GM10266 (cell line): Measurements from ENCODE around the gene INS.

Experiments used
- DNase-seq: peaks from one replicate; pipeline ENCODE4 v3.0.0; 2012; ENCODE audit errors: extremely low spot score
- TF ChIP-seq, protein P1 (sequence below): IDR thresholded peaks from 2 replicates; pipeline ENCODE4 v1.5.1; 2012; ENCODE audit warnings: mild to moderate bottlenecking, low read depth; ENCODE audit not compliant: control insufficient read depth, insufficient read depth; ENCODE audit errors: missing control alignments

The INS gene

DNA sequence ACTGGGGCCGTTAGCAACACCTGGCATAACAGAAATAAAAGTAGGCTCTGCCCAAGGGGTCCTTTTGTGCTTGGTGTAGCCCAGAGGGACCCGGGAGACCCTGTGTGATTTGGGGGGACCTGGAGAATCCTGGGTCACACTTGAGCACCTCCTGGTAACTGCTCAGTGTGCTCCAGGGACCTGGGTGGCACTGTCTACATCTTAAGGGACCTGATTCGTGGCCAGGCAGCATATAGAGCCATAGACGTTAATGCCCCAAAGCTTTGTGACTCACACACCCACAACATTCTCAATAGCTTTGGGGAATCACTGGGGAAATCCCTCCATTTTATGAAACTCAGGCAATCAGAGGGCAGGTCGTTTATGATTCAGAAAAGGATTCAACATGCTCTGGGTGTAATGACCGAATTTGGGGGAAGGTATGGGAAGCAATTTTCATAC is 18.2 kb downstream of the INS start:
- TF ChIP-seq, protein P1, sequence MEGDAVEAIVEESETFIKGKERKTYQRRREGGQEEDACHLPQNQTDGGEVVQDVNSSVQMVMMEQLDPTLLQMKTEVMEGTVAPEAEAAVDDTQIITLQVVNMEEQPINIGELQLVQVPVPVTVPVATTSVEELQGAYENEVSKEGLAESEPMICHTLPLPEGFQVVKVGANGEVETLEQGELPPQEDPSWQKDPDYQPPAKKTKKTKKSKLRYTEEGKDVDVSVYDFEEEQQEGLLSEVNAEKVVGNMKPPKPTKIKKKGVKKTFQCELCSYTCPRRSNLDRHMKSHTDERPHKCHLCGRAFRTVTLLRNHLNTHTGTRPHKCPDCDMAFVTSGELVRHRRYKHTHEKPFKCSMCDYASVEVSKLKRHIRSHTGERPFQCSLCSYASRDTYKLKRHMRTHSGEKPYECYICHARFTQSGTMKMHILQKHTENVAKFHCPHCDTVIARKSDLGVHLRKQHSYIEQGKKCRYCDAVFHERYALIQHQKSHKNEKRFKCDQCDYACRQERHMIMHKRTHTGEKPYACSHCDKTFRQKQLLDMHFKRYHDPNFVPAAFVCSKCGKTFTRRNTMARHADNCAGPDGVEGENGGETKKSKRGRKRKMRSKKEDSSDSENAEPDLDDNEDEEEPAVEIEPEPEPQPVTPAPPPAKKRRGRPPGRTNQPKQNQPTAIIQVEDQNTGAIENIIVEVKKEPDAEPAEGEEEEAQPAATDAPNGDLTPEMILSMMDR: no peak
- DNase-seq: peak; percentile 87

DNA sequence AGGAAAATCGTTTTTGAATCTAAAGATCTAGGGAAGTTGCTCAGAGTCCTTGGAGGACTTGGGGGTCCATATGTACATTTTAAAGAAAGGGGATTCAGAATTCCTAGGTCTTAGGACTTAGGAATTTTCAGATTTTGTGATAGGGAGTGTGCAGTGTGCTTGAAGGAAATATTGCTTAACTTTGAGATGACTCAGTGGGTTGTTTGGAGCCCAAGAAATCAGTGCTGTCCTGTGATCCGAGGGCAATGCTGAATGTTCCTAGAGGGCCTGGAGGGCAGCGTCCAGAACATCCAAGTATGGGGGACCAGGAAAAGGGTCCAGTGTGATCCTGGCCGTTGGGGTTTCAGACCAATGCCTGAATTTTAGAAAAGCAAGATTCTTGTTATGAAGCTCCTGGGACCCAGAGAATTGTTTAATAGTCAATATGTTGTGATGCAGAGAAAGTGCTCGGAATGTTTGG is 18.7 kb downstream of the INS start:
- no peak for DNase-seq
- TF ChIP-seq, protein P1: no peak

DNA sequence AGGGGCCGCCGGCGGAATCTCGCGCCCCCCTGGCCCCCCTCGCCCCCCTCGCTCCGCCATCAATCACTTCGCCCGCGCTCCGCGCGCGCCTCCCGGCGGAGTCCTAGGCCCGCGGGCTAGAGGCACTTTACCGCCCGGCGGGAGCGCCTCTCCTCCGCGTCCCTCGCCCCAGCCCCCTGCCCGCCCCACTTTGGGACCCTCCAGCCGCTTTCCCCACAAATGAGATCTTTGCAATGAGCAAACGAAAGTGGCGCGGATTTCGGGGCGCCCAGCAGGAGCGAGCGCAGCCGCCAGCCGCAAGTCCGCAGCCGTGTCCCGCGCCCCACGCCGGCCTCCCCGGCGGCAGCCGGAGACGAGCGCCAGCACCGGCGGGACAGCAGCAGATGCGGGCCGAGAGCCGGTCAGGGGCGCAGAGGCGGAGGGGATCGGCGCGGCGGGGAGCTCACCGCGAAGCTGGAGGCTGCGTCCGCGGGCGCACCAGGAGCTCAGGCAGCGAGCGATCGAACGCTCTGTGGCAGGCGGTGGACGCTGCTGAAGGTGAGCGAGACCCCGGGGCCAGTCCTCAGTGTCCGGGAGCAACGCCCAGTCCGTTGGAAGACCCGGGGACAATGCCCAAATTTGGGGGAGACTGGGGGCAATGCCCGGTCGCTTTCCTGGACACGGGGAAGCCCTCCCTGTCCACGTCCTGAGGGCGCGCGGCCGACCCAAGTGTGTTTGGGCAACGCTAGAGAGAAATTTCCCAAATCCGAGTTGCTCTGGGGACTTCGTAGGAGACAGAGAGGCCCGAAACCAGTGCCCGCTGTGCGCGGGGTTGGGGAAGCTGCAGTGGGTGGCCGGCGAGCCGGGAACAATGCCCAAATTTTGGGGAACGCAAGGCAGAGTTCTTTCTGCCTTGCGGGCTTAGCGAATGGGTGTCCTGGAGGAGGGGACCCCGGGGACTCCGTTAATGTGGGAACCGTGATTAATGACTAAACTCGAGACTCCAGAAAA is 20.3 kb downstream of the INS start:
- no peak for DNase-seq
- TF ChIP-seq, protein P1: no peak

DNA sequence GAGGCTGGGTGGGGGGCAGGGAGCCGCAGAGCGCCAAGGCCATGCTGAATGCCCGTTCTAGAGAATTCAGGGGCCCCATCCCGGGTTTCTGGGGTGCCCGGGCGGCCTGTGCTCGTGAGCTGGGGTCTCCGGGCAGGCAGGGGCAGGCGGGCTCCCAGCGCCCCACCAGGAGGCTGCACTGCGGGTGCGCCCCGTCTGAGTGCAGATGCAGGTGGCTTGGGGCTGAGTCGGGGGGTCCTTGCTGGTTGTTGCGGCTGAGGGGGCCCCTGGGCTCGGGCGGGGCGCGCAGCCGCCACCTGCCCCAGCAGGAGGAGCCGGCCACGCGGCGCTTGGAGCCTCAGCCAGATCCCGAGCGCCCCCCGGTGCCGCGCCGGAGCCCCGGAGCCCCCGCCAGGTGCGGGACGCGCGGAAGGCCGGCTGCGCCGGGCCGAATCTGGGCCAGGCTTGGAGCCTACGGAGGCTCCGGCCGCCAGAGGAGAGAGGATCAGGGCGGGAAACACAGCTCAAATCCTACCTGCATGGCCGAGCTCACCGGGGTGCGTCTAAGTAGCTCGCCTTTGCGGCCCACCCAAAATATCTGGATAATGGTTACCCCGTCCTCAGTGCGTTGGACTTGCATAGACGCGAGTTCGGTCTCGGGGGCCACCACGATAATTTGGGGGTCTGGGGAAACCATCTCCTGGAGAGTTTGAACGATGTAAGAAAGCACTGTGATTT is 21.2 kb downstream of the INS start:
- TF ChIP-seq, protein P1: no peak
- no peak for DNase-seq

DNA sequence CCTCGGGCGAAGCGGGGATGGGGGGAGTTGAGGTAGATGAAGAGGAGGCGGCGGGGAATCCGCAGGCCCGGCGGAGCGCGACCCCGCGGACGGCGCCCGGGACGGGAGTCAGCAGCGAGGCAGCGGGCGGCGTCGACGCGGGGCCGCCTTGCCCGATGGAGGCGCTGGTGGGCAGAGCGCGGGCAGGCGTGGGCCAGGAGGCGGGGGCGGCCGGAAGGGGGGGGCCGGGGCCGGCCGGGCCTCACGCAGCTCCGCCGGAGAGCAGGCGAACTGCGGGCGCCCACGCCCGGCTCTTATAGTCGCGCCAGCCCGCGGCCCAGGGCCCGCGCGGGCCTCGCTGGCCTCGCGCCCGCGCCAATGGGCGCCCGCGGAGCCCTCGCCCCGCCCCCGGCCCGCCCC is 21.9 kb downstream of the INS start, which contains the start of gene IGF2:
Gene IGF2, minus strand, starts transcription at position 267 of the 399 bp plus-strand sequence. CDS start 3,866 bp downstream, outside the sequence.
- TF ChIP-seq, protein P1: no peak
- DNase-seq: no peak

DNA sequence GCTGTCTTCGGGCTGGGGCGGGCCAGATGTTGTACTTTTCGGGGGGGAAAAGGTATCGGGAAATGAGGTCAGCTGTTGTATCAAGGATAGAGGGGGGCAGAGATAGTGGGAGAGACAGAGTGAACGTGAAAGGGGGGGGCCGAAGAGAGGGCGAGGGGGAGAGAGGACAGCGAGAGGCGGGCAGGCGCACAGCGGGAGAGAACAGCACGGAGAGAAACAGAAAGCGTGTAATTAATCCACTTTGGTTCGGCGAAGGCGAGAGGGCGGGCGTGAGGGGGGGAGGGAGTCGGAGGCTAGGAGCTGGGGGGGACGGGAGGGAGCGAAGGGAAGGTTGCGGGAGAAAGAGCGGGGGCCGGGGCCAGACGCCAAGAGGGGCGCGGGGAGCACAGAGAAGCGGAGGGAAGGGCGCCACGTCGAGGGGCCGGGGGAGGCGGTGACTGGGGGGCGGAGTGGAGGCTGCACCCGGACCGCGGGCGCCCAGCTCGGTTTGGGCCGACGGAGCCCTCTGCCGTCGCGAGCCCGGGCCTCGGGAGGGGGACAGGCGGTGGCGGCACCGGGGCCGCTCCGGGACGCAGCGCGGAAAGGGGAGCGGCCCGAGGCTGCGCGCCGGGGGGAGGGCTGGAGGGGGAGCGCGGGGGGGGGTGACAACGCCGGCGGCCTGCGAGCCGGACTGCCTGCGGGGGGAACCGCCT is 22.4 kb downstream of the INS start:
- TF ChIP-seq, protein P1: no peak
- DNase-seq: no peak

DNA sequence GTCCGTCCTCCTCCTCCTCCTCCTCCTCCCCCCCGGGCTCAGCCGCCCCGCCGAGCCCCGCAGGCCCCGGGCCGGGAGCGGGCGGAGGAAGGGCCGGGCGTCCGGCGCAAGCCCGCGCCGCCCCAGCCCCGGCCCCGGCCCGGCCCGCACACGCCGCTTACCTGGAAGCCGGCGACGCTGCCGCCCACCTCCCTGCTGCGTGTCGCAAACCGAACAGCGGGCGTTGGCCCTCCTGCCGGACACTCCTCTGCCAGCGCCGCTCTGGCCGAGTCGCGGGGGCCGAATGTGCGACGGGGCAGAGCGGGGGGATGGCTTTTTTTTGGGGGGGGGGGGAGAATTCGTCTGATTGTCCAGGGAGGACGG is 23.0 kb downstream of the INS start:
- DNase-seq: no peak
- TF ChIP-seq, protein P1: no peak
